Spleen (tissue), 7 donors: ENCODE data around the gene SEMA3B.

Experiments
- CTCF ChIP-seq, 11 experiments: fragments of 200-600 bp in 7 of 11; fragments of 450-650 bp in 4 of 11; sonication (generic) in 4 of 11; IDR thresholded peaks in 8 of 11; conservative IDR thresholded peaks in 3 of 11; 1 replicate in 7 of 11; 2 replicates in 4 of 11; pipeline versions ENCODE4 v1.4.0 to v1.8.0; 2016 to 2021; ENCODE audit warnings: antibody characterized with exemption in 11 of 11, inconsistent platforms in 4 of 11, mild to moderate bottlenecking in 1 of 11
- POLR2A ChIP-seq, 3 donors: fragments of 450-650 bp; IDR thresholded peaks; one replicate each; pipeline ENCODE4 v1.5.1; 2017; ENCODE audit warnings: antibody characterized with exemption in 3 of 3, mild to moderate bottlenecking in 1 of 3
- donor health status: DM: no; HTN: no; CAD: no; lungs with moderate emphysema.
- donor health status: DM: no; HTN: no; CAD: no.
- donor health status: DM: no; HTN: no; CAD: no.

DNA sequence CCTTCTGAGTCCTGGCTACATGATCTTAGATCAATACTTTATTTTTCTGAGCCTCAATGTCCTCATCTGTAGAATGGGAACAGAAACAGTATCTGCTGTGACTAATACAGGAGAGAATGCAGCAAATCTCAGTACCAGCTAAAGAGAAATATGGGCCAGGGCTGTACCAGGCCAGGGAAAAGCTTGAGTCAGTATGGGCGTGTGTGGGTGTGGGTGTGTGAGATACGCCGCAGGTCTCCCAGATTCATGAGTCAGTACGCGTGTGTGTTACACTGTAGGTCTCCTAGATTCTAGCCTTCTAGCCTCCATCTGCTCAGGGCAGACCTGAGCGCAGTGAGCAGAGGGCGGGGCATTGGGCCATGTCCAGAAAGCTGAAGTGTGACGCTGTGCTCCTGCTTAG is 17.7 kb upstream of the SEMA3B start:
- TF ChIP-seq CTCF (IDR thresholded peaks at IDR 0.05 in 8 of 11, conservative IDR thresholded peaks at IDR 0.05 in 3 of 11) (no peak), POLR2A (IDR thresholded peaks at IDR 0.05) (no peak)
